Hippocampal formation (tissue), 2 donors: ENCODE results near the gene REEP3.
"Not testable (repeated sequence)": the region's sequence is repeated elsewhere in the genome, so short reads cannot be mapped to it uniquely, and the experiment has no call there.

Experiments
- DNase-seq, 2 donors: peaks; one replicate each; lab custom pipeline; 2025; lab: John Stamatoyannopoulos, UW

REEP3 gene

GRCh38 chr10:63520500-63521415 lies at the start of gene REEP3:
Gene REEP3 (plus strand): TSS chr10:63521401. CDS start chr10:63521546, 145 bp downstream.
- peak; percentile 57 to 69 for DNase-seq

GRCh38 chr10:63474488-63474887 lies 46.7 kb upstream of the REEP3 start:
- no peak for DNase-seq

GRCh38 chr10:63477927-63478326 lies 43.3 kb upstream of the REEP3 start:
- no peak for DNase-seq

- no peak for DNase-seq
Measured at GRCh38 chr10:63478564-63478963, 42.6 kb upstream of the REEP3 start.

GRCh38 chr10:63480237-63480636 lies 41.0 kb upstream of the REEP3 start:
- no peak for DNase-seq

- DNase-seq = no peak
Measured at GRCh38 chr10:63481815-63482421, 39.3 kb upstream of the REEP3 start.

- DNase-seq = no peak
Measured at GRCh38 chr10:63483983-63484382, 37.2 kb upstream of the REEP3 start.

- DNase-seq = no peak
Measured at GRCh38 chr10:63487990-63488389, 33.2 kb upstream of the REEP3 start.

- DNase-seq = no peak
Measured at GRCh38 chr10:63489838-63490237, 31.4 kb upstream of the REEP3 start.

- DNase-seq = no peak
Measured at GRCh38 chr10:63491588-63492316, 29.4 kb upstream of the REEP3 start.

GRCh38 chr10:63492317-63492690 lies 28.9 kb upstream of the REEP3 start:
- DNase-seq = not testable (repeated sequence)

GRCh38 chr10:63493004-63493403 lies 28.2 kb upstream of the REEP3 start:
- DNase-seq = no peak

- no peak for DNase-seq
Measured at GRCh38 chr10:63494951-63495350, 26.2 kb upstream of the REEP3 start.

GRCh38 chr10:63496561-63496960 lies 24.6 kb upstream of the REEP3 start:
- DNase-seq = no peak

- no peak for DNase-seq
Measured at GRCh38 chr10:63497321-63497720, 23.9 kb upstream of the REEP3 start.

GRCh38 chr10:63498665-63499064 lies 22.5 kb upstream of the REEP3 start:
- DNase-seq = no peak

- DNase-seq = not testable (repeated sequence)
Measured at GRCh38 chr10:63500551-63500950, 20.6 kb upstream of the REEP3 start.

GRCh38 chr10:63501954-63502353 lies 19.2 kb upstream of the REEP3 start:
- DNase-seq = no peak

GRCh38 chr10:63502832-63503231 lies 18.4 kb upstream of the REEP3 start:
- DNase-seq = no peak

GRCh38 chr10:63503395-63503794 lies 17.8 kb upstream of the REEP3 start:
- DNase-seq = no peak

- no peak for DNase-seq
Measured at GRCh38 chr10:63504145-63504881, 16.9 kb upstream of the REEP3 start.

GRCh38 chr10:63505562-63505961 lies 15.6 kb upstream of the REEP3 start:
- no peak for DNase-seq
